COR-L47 (cell line): ENCODE data around the gene KLHL41.
A peak's percentile ranks its signal among the peaks of the same experiment; 100 is the strongest.

ENCODE experiments used
- DNase-seq: peaks from one replicate; lab custom pipeline; 2025; lab: John Stamatoyannopoulos, UW

Gene KLHL41

DNA sequence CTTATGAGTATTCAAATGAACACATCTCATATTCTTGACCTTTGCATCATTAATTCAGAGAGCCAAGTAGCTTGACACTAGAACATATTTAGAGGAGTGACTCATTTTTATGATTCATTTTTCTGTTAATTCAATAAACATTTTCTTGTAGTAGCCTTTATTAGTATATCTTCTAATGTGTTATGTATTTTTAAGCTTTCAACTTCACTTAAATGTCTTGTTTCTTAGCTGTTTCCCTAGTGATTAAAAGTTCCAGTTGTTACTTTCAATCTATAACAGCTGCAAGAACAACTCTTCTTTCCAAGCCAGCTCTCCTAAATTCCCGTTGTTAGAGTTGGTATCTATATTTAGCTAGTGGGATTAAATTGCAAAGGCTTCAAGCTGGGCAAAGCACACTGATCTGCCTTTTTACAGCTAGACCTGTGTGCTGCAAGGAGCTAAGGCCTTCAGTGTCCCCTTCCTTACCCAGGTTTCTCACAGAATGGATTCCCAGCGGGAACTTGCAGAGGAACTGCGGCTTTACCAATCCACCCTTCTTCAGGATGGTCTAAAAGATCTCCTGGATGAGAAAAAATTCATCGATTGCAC, at the start of gene KLHL41:
Gene KLHL41, plus strand, starts transcription at position 405 of the 588 bp plus-strand sequence. Its CDS starts 77 bp downstream, at position 482.
- no peak for DNase-seq

DNA sequence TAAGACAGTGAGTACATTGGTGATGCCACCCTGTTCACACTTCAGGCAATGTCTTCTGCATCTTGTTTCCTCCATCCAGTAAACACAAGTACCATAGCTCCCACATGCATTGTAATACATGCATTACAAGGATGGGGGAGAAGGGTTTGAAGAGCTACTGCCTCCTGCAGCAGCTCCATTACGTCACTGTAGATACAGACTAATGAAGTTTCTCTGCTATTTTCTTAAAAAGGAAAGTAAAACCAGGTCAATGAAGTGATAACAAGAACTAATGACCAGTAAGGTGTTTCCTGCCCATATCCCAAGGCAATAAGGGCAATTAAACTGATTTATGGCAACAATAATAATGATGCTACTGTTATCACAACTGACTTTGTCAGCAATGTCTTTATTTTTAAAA, 48.4 kb upstream of the KLHL41 start:
- DNase-seq, result no peak

DNA sequence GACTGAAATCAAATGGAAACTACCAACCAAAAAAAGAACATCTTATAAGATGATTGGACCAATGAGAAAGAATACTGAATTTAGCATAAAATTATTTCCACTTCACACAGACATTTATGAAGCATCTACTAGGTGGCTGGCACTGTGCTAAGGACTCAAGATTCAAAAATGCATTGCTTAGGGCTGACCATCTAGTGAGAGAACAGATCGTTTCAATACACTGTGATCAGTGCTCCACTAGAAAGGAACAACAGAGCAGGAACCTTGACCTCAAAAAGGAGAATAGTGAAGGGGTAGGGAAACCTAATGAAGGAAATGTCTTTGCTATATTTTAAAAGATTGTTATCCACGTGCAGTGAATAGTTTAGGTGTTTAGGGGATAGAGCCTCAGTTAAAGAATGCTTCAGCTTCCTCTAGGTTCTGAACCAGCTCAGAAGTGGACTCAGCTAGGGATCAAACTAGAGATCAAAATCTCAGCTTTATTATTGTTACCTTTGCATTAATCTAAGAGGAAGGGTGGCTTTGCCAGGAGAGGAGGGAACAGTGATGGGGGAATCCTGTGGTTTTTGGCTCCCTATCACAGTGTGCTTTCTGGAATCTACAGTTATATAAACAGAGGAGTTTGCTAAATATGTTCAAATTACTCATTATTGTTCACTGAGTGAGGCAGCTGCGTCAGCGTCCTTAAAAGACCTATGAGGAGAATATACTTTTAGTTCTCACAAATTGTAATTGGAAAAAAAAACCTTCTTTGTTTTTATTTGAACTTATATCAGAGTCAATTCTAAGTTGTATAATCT, 46.4 kb upstream of the KLHL41 start:
- DNase-seq, result peak; percentile 60

DNA sequence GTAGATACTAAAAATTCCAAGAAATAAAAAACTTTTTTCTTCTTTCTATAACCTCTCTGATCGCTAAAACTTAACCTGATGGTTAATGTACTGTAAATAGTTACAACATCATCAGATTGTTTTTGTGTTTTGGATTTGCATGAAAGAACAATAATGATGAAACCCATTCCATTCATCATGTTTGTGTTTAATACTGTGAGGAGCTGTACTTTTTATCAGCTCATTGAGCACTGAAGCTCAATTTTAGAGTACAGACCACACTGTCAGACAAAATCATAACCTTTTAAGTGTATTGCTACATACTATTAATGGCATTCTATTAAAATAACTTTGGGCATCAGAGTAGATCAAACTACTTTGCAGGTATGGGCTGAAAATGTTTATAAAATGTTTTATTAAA, 45.0 kb upstream of the KLHL41 start:
- no peak for DNase-seq

GRCh38 chr2:169464882-169465281, 44.6 kb upstream of the KLHL41 start:
- no peak for DNase-seq

GRCh38 chr2:169468841-169469240, 40.7 kb upstream of the KLHL41 start:
- DNase-seq, result no peak

- DNase-seq, result no peak
Measured at GRCh38 chr2:169469952-169470572, 39.4 kb upstream of the KLHL41 start.

DNA sequence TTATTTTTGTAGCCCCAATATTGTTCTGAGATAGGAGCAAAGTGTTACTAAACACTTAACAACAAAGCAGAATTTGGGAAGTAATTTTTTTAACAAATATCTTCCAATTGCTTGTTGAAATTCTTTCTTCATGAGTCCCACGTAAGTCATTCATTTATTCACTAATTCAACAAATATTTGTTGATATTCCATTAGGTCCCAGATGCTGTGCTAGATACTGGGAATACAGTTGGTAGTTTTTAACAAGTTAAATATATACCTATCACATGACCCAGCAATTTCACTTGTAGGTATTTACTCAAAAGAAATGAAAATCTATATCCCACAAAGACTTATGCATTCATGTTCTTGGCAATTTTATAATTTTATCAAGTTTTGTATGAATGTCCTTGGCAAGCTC, 37.3 kb upstream of the KLHL41 start:
- no peak for DNase-seq

- DNase-seq, result no peak
Measured at GRCh38 chr2:169476459-169476858, 33.0 kb upstream of the KLHL41 start.

GRCh38 chr2:169478339-169478738, 31.2 kb upstream of the KLHL41 start:
- no peak for DNase-seq

- no peak for DNase-seq
Measured at GRCh38 chr2:169478745-169479256, 30.7 kb upstream of the KLHL41 start.

- DNase-seq, result peak; percentile 84
Measured at GRCh38 chr2:169479257-169480078, 30.0 kb upstream of the KLHL41 start, which contains the start of gene BBS5. BBS5 (plus strand) TSS chr2:169479494; CDS start chr2:169479554, 60 bp downstream.

DNA sequence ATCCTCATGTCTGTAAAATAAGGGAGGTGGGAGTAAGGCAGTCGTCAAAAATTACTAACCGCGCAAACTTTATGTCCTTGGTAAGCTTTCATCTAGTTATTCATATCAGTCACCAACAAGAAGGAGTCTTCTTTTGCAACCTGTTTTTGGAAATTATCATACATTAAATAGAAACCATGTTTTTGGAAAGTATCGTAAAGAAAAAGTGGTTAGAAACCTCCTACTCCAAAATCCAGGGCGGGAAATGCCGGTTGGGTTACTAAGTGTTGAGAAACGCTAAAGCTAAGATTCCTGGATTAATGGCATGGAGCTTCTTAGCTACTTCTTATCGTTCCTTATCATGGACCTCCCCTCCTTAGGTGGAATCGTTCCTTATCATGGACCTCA, 29.4 kb upstream of the KLHL41 start:
- DNase-seq, result no peak

- DNase-seq, result no peak
Measured at GRCh38 chr2:169485650-169486138, 23.8 kb upstream of the KLHL41 start.

- DNase-seq, result no peak
Measured at GRCh38 chr2:169486487-169486886, 23.0 kb upstream of the KLHL41 start.

- DNase-seq, result no peak
Measured at GRCh38 chr2:169490834-169491233, 18.7 kb upstream of the KLHL41 start.

DNA sequence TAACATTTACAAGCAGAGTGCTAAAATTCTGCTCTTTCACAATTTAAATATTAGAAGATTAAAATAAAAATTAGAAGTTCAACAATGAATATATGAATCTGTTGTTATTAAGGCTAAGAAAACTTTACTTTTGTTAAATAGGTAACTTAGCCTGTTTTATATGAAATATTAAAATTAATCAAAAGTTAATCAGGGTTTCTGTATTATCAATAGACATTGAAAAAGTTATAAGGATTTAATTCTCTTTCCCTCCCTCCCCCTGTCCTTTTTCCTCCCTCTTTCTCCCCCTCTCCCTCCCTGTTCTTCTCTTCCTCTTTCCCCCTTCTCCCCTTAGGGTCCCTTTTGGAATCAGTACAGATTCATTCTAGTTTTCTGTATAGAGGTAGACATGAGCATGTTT, 18.1 kb upstream of the KLHL41 start:
- DNase-seq, result no peak

- DNase-seq, result no peak
Measured at GRCh38 chr2:169493360-169493759, 16.1 kb upstream of the KLHL41 start.

GRCh38 chr2:169495310-169495928, 14.1 kb upstream of the KLHL41 start:
- DNase-seq, result no peak

GRCh38 chr2:169504651-169505050, 4.9 kb upstream of the KLHL41 start:
- no peak for DNase-seq

DNA sequence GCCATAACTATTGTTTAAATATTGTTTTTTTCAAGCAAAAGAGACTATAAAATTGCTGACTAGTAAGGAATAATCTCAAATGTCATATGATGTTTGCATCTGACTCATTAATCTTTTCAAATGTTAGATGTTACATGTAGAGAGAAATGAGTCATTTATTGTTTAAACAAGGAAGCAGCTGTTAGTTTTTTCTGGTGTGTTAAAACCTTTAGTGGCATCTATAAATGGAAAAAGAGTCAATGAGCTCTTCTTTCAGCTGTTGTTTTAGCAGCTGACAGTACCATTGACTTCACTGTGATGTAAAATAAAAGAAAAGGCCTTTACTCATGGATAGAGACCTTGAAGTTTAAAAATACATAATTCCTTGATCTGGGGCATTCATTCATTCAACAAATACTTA, 1.8 kb upstream of the KLHL41 start:
- peak; percentile 64 for DNase-seq
